ENCODE measurements around the gene JPT1. TPM values are rescaled to one million over a fixed set of nuclear protein-coding genes. Genes with fewer than 3 reads are reported as not detected.
A peak's percentile ranks its signal among the peaks of the same experiment; 100 is the strongest.

JPT1 gene
- polyA plus RNA-seq, 1 of the 3 experiments (the other 2 are of a cell fraction) = 490 TPM

DNA sequence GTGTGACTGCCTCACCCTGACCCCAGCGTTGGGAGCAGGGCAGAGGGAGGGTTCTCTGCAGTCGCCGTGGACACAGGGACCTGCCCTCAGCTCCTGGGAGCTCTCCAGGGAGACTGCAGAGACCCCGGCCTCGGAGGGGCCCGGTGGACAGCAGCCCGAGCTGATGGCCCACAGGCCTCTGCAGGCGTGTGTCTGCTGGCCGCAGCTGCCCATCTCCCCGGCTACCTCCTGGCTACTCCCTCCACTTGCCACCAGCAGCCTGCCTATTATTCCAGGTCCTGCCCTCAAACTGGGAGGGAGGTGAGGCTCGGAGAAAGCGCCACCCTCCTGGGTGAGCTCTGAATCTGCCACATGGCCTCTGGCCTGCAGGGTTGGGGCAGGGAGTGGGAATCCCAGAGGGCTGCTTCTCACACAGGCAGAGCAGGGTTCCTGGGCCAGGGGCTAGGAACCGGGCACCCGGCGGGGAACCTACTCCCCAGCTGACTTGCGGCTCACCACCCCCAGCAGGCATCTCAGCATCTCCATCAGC is 59.4 kb downstream of the JPT1 start:
- H3K27me3 ChIP-seq (ENCODE audit: insufficient read depth) = no peaks in the 10 kb centered on the region
- H3K79me2 ChIP-seq (ENCODE audit: insufficient read depth) = no peaks in the 10 kb centered on the region
- H2AFZ ChIP-seq (ENCODE audit: low read depth) = no peak overlapping the region
- no peaks in the 10 kb centered on the region for H3K36me3 ChIP-seq (replicated peaks in 1 of 2; ENCODE audit: control insufficient read depth in 1 of 2, insufficient read depth in 2 of 2, low read length in 1 of 2)
- H3K4me1 ChIP-seq (ENCODE audit: control insufficient read depth in 1 of 2, insufficient read depth in 2 of 2, low read depth in 1 of 2, low read length in 1 of 2) = peaks cover 0 to 5% of the 10 kb centered on the region in 2 experiments; a peak in 1 of 4 replicates
- ChIA-PET POLR2A (interaction anchor here (0.5 kb wide), 1 partner anchor 82 kb away, joined by 3 read pairs; no protein-coding TSS in a partner anchor), CTCF (interaction anchor here (0.7 to 3.0 kb wide), 6 partner anchors 11 to 133 kb away, joined by 3 to 43 read pairs (median 5); partner anchors contain the start of gene NT5C)
- H3K4me2 ChIP-seq = no peak overlapping the region
- H4K20me1 ChIP-seq (ENCODE audit: insufficient read depth) = no peaks in the 10 kb centered on the region
- no peak overlapping the region for H3K4me3 ChIP-seq (ENCODE audit: low read depth in 2 of 2, low read length in 1 of 2)
- TF ChIP-seq MXI1 (IDR thresholded peaks at IDR 0.05; ENCODE audit: low read depth, low read length) (no peak), RFX5 (IDR thresholded peaks at IDR 0.05; ENCODE audit: low read length) (no peak), RXRA (IDR thresholded peaks at IDR 0.05; ENCODE audit: borderline replicate concordance, low read depth) (no peak), NFIC (IDR thresholded peaks at IDR 0.05; ENCODE audit: borderline replicate concordance) (no peak), TEAD4 (IDR thresholded peaks at IDR 0.05; ENCODE audit: borderline replicate concordance, insufficient read depth) (no peak), SIN3A (IDR thresholded peaks at IDR 0.05; ENCODE audit: borderline replicate concordance, low read depth, low read length) (no peak), FOXM1 (IDR thresholded peaks at IDR 0.05; ENCODE audit: low read depth) (no peak), ELF1 (IDR thresholded peaks at IDR 0.05) (no peak), TAF1 (IDR thresholded peaks at IDR 0.05; ENCODE audit: borderline replicate concordance, low read depth, low read length) (no peak), NRF1 (IDR thresholded peaks at IDR 0.05; ENCODE audit: low read depth, low read length) (no peak), GATA2 (CRISPR knock-in tag; IDR thresholded peaks at IDR 0.05) (no peak), FOXJ3 (CRISPR knock-in tag; IDR thresholded peaks at IDR 0.05) (no peak)
- TF ChIP-seq, protein P1, sequence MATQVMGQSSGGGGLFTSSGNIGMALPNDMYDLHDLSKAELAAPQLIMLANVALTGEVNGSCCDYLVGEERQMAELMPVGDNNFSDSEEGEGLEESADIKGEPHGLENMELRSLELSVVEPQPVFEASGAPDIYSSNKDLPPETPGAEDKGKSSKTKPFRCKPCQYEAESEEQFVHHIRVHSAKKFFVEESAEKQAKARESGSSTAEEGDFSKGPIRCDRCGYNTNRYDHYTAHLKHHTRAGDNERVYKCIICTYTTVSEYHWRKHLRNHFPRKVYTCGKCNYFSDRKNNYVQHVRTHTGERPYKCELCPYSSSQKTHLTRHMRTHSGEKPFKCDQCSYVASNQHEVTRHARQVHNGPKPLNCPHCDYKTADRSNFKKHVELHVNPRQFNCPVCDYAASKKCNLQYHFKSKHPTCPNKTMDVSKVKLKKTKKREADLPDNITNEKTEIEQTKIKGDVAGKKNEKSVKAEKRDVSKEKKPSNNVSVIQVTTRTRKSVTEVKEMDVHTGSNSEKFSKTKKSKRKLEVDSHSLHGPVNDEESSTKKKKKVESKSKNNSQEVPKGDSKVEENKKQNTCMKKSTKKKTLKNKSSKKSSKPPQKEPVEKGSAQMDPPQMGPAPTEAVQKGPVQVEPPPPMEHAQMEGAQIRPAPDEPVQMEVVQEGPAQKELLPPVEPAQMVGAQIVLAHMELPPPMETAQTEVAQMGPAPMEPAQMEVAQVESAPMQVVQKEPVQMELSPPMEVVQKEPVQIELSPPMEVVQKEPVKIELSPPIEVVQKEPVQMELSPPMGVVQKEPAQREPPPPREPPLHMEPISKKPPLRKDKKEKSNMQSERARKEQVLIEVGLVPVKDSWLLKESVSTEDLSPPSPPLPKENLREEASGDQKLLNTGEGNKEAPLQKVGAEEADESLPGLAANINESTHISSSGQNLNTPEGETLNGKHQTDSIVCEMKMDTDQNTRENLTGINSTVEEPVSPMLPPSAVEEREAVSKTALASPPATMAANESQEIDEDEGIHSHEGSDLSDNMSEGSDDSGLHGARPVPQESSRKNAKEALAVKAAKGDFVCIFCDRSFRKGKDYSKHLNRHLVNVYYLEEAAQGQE (IDR thresholded peaks at IDR 0.05; ENCODE audit: low read depth, low read length) = no peak
- TF ChIP-seq, protein P2, sequence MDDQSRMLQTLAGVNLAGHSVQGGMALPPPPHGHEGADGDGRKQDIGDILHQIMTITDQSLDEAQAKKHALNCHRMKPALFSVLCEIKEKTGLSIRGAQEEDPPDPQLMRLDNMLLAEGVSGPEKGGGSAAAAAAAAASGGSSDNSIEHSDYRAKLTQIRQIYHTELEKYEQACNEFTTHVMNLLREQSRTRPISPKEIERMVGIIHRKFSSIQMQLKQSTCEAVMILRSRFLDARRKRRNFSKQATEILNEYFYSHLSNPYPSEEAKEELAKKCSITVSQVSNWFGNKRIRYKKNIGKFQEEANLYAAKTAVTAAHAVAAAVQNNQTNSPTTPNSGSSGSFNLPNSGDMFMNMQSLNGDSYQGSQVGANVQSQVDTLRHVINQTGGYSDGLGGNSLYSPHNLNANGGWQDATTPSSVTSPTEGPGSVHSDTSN (IDR thresholded peaks at IDR 0.05) = no peak
- TF ChIP-seq, protein P3, sequence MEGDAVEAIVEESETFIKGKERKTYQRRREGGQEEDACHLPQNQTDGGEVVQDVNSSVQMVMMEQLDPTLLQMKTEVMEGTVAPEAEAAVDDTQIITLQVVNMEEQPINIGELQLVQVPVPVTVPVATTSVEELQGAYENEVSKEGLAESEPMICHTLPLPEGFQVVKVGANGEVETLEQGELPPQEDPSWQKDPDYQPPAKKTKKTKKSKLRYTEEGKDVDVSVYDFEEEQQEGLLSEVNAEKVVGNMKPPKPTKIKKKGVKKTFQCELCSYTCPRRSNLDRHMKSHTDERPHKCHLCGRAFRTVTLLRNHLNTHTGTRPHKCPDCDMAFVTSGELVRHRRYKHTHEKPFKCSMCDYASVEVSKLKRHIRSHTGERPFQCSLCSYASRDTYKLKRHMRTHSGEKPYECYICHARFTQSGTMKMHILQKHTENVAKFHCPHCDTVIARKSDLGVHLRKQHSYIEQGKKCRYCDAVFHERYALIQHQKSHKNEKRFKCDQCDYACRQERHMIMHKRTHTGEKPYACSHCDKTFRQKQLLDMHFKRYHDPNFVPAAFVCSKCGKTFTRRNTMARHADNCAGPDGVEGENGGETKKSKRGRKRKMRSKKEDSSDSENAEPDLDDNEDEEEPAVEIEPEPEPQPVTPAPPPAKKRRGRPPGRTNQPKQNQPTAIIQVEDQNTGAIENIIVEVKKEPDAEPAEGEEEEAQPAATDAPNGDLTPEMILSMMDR (IDR thresholded peaks at IDR 0.05) = no peak
- TF ChIP-seq, protein P4, sequence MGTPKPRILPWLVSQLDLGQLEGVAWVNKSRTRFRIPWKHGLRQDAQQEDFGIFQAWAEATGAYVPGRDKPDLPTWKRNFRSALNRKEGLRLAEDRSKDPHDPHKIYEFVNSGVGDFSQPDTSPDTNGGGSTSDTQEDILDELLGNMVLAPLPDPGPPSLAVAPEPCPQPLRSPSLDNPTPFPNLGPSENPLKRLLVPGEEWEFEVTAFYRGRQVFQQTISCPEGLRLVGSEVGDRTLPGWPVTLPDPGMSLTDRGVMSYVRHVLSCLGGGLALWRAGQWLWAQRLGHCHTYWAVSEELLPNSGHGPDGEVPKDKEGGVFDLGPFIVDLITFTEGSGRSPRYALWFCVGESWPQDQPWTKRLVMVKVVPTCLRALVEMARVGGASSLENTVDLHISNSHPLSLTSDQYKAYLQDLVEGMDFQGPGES (IDR thresholded peaks at IDR 0.05; ENCODE audit: low read depth, low read length) = no peak
- TF ChIP-seq, protein P5, sequence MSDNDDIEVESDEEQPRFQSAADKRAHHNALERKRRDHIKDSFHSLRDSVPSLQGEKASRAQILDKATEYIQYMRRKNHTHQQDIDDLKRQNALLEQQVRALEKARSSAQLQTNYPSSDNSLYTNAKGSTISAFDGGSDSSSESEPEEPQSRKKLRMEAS (IDR thresholded peaks at IDR 0.05; ENCODE audit: low read depth) = no peak
- TF ChIP-seq, protein P6, sequence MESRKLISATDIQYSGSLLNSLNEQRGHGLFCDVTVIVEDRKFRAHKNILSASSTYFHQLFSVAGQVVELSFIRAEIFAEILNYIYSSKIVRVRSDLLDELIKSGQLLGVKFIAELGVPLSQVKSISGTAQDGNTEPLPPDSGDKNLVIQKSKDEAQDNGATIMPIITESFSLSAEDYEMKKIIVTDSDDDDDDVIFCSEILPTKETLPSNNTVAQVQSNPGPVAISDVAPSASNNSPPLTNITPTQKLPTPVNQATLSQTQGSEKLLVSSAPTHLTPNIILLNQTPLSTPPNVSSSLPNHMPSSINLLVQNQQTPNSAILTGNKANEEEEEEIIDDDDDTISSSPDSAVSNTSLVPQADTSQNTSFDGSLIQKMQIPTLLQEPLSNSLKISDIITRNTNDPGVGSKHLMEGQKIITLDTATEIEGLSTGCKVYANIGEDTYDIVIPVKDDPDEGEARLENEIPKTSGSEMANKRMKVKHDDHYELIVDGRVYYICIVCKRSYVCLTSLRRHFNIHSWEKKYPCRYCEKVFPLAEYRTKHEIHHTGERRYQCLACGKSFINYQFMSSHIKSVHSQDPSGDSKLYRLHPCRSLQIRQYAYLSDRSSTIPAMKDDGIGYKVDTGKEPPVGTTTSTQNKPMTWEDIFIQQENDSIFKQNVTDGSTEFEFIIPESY (IDR thresholded peaks at IDR 0.05; ENCODE audit: borderline replicate concordance, low read depth) = no peak
- no peak overlapping the region for H3K27ac ChIP-seq (ENCODE audit: low read depth in 2 of 2, low read length in 1 of 2)
- H3F3A ChIP-seq (replicated peaks; ENCODE audit: insufficient read depth) = peaks cover 2% of the 10 kb centered on the region
- WGBS (ENCODE audit: low lambda C conversion rate) = 76% methylated on average over 15 of the region's 16 CpGs
- no peak overlapping the region for H3K9ac ChIP-seq
- H3K9me3 ChIP-seq = no peaks in the 10 kb centered on the region
- DNase-seq = peak; percentile 57
- no peaks in the 10 kb centered on the region for H3K9me2 ChIP-seq
